Stimulated activated CD8-positive, alpha-beta memory T cell treated with anti-CD3 and anti-CD28 coated beads, Interleukin-7, amount 100 ng/mL, for 4 hours (primary cell): ENCODE data around the gene ABTB2.
"Not testable (repeated sequence)": the region's sequence is repeated elsewhere in the genome, so short reads cannot be mapped to it uniquely, and the experiment has no call there.

Experiments
- DNase-seq, 2 donors: peaks; one replicate each; pipeline ENCODE4 v3.0.0-alpha.2; 2020; ENCODE audit warnings: low read depth in 2 of 2

ABTB2 gene

DNA sequence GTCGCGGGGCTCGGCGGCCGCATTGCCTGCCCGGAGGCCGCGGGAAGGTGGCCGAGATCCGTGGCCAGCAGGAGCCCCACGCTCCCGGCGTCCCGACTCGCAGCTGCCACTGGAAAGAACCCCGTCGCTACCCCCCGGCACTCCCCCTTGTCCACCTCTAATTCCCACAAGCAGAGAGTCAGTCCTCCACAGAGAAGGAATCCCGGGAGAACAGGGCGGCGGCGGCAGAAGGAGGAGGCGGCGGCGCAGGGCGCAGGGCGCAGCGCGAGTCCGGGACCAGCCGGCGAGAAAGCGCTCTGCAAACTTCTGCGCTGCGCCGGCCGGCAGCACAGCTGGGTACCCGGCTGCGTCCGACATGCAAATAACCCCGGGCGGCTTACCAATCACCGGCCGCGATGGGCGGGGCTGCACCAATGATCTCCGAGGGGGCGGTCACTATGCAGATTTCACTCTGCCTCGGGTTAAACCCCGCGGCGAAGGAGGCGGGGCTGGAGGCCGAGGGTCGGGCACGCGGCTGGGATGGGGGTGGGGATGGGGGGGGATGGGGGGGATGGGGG lies at the start of gene ABTB2:
Gene ABTB2 (minus strand): TSS at position 310 of the 557 bp plus-strand sequence.
- DNase-seq = peak; percentile 96 to 97

DNA sequence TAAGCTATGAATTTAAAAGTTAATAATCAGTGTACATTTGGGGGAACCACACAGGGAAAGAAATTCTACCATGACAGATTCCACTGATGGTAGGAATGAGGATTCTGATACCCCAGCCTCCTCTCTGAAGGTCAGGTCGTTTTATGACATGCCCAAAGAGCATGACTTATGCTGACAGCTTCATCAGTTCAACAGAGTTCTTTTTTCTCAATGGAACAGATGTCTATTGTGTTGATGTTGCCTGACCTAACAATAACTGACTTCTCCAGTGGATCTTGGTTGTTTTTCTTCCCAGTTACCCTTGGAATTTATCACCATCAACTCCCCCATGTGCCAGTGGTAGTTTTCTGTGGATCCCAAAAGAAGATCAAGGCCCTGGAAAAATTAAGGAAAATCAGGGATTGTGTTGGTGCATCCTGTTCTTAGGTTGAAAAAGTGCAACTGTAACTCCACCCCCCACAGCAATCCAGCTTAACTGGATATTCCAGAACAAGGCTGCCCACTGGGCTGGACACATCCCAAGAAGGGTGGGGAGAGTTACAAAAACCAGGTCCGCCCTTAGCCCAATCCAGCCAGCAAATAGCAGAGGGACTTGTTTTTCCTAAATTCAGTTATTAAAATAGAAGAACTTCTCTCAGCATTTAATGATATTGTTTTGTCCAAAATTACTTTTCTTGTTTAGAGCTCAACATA lies 49.5 kb upstream of the ABTB2 start:
- DNase-seq = no peak

DNA sequence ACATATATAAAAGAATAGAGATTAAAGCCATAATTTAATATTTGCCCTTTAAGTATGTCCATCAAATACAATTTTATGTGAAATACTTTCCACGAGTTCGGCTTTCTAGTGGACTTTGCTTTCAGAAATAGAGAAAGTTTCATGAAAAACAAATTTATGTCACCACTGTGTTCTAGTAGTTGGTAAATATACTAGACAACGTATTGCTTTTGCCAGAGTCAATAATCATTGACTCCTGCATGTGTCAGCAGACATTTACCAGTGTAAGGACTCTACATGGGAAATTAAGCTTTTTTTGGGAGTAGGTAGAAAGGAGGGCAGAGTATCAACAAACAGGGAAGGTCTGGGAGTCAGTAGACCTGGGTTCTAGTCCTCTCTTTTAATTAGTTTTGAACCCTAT lies 48.6 kb upstream of the ABTB2 start:
- no peak for DNase-seq

DNA sequence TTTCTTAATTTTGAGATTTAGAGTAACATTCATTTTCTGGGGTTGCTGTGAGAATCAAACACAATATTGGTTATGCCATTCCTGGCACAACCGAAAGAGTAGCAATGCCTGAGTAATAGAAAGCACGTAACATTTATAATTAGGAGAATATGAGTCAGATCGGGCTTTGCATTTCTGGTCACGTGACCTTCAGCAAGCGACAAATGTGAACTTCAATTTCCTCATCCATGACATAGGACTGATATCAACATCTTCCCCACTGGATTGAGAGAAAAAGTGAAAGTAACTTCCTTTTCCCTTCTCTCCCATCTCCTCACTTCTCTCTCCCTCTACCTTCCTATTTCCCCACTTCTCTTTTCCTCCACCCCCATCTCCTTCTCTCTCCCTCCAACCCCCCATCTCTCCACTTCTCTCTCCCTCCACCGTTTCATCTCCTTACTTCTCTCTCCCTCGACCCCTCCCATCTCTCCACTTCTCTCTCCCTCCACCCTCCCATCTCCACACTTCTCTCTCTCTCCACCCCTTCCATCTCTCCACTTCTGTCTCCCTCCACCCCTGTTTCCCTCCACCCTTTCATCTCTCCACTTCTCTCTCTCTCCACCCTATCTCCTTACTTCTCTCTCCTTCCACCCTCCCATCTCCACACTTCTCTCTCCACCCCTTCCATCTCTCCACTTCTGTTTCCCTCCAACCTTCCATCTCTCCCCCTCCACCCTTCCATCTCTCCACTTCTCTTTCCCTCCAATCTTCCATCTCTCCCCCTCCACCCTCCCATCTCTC lies 47.5 kb upstream of the ABTB2 start:
- no peak for DNase-seq

DNA sequence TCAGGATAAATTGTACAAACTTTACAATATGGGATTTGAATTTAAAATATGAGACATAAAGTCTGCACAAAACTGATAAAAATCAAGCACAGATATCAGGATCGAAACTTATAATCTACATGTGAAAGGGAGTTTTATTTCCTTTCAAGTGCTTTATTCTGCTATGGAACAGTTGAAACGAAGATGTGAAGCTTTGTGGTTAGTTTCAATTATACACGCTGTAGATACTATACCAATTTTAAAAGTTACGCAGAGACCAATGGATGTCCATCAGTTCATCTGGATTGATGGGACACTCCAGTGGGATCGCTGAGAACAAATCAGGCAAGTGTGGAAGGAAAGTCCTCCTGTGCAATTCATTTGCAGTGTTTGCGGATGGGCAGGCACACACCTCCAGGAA lies 46.5 kb upstream of the ABTB2 start:
- no peak for DNase-seq

DNA sequence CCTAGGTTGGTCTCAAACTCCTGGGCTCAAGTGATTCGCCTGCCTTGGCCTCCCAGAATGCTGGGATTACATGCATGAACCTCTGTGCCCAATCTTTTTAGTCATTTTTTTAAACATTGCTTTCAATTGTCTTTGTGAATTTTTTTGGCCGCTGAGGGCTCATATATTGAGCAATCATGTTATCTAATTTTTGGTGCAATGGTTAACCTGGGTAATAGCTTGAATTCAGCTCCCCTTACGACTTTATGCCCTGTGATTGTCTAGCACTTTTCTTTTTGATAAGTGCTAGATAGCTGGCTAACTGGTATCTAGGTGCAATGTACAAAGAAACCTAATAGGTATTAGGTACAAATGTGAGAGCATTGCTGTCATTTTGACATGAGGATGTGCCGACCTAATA lies 45.6 kb upstream of the ABTB2 start:
- no peak for DNase-seq

DNA sequence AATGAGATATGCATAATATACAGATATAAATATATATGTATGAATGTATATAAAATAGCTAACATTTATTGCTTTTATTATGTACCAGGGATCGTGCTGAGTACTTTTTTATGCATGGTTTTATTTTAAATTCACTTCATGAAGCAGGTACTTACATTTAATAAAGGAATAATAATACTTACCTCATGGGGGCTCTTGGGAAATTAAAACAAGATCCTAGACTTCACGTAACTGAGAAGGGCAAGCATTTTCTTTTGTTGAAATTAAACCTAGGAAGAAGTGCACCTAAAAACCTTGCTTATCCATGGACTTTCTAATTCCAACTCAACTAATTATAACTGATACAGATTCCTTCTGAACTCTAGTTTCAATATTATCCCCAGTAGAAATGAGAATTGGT lies 40.0 kb upstream of the ABTB2 start:
- DNase-seq = no peak

DNA sequence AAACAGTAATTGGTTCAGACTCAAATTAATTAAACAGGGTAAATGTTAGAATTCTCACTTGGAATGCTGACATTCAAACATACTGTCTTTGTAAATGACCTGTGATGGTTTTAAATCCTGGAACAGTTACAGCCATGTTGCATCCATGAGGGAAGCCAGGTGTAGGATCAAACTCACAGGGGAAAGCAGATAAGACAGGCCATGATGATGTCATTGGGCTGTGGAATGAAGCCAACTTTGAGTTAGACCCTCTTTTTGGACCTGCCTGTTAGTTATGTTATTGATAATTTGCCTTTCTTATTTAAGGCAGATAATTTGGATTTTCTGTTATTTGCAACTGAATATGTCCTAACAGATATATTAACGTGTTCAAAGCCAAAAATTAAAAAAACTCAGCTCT lies 39.3 kb upstream of the ABTB2 start:
- no peak for DNase-seq

DNA sequence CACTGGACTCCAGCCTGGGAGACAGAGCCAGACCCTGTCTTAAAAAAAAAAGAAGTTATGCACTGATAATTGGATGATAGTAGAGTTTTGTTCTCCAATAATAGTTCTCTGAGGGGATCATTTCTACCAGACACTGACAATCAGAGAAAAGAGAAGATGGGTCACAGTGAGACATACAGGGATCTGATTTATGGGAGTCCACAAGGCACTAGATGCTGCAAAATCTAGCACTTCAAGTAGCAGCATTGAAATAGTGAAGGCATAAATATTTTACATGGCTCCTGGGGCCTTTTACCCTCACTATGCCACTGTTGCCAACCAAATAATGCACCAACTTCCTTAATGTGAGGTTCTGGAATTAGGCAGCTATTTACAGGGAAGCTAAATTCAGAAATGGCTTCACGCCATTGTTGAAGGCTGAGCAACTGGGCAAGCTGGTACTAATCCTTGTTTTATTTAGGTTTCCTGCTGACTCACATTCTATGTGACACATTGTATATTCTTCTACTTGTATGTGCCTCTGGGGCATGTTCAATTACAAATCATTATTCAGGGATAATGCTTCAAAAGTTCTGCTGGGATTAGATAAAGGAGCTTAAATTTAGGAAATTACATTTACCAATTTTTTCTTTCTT lies 38.2 kb upstream of the ABTB2 start:
- no peak for DNase-seq

DNA sequence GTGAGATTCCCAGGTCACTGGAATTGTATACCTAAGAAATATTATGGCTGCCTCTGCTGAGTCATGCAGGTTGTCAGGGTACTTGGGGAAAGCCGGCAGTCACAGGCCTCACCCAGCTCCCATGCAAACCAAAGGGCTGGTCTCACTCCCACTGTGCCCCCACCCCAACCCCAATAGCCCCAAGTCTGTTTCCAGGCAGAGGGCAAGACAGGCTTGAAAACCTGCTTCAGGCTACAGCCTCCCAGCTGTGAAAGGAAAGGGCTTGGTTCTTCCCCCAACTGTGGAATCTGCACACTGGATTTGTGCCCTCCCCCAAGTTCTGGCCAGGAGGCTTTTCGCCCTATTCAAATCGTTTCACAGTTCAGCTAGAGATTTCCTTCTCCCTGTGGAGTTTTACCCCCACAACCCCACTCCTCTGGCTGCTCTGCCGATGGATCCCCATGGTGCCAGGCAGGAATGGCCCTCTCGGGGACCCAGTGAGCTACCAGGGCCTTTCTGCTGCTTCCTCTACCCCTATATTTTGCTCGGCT lies 37.0 kb upstream of the ABTB2 start:
- DNase-seq = no peak

DNA sequence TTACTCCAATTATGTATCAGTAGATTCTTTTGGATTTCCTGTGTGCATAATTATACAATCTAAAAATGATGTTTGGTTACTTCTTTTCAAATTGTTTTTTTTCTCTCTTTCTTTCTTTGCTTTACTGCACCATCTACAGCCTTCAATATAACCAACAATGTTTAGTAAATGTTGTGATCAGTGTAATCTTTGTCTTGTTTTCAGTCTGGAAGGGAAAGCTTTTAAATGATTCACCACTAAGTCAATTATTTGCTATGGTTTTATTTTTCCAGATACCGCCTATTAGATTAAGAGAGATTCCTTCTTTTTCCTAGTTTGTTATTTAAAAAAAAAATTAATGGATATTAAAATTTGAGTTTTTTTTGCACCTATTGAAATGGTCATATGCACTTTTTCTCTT lies 29.8 kb upstream of the ABTB2 start:
- DNase-seq = no peak

DNA sequence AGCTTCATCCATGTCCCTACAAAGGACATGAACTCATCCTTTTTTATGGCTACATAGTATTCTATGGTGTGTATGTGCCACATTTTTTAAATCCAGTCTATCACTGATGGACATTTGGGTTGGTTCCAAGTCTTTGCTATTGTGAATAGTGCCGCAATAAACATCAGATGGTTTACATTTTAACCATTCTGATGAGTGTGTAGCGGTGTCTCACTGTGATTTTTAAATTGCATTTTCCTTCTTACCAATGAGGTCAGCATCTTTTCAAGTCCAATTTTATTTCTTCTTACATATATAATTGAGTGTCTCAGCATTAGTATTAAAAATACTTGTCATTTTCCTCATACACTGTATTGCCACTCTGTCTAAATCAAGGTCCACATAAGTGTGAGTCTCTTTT lies 28.5 kb upstream of the ABTB2 start:
- DNase-seq = not testable (repeated sequence)

DNA sequence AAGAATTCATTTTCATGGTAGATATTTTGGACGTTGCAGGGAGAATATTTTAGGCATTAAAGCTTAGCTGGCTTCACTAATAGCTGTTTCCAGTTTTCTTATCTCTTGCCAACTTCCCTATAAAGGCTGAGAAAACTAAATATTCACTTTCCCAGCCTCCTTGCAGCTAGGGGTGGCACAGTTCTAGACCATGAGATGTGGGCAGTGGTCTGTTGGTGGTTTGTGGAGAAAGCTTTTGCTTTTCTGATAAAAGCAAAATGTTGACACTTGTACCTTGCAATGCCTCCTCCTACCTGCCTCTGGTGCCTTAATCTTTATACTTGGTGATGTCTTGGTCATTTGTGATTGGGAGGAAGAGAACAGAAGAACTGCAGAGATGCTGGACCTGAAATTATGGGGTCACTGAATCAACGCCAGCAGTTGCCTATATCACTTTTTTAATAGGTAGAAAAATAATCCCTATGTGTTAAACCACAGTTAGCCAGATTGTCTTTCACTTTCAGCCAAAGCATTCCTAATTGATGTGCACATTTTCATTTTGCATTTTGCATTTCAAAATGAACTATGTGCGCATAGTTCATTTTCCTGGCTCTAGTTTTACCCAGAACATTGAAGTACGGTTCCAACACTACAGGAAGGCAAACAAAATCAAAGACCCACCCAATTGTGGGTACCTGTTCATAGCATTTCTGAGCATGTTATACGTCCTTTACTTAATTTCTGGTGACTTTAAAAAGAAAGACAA lies 24.9 kb upstream of the ABTB2 start:
- no peak for DNase-seq

DNA sequence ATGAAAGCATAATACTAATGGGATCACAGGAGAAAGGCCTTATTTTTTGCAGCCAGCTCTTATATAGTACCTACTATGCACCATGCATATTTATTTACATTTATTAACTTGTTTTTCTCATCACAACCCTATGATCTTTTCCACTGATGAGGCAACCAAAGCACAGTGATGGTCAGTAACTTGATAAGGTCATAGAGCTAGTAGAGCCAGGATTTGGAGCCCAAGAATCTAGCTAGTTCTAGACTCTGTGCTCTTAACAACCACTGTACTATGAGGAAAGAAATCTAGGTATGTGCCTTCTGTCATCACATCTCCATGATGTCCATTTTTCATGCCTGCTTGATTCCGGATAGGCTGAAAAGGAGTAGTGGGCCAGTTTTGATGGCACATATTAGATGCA lies 24.0 kb upstream of the ABTB2 start:
- no peak for DNase-seq

DNA sequence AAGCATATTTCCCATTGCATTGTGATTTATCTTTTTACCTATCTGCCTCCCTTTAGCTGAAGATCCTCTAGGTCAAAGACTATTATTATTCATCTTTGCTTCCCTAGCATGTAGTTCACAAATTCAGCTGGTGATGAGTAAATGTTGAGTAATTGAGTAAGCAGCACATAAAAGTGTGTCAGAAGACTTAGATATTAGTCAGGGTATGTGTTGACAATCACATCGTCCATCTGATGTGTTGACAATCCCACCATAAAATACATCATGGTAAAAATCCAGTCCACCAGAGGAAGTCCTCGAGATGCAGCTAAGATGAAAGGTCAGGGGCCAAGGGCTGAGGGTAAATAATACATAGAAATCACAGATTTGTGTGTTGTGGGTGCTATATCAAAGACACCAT lies 22.9 kb upstream of the ABTB2 start:
- no peak for DNase-seq

DNA sequence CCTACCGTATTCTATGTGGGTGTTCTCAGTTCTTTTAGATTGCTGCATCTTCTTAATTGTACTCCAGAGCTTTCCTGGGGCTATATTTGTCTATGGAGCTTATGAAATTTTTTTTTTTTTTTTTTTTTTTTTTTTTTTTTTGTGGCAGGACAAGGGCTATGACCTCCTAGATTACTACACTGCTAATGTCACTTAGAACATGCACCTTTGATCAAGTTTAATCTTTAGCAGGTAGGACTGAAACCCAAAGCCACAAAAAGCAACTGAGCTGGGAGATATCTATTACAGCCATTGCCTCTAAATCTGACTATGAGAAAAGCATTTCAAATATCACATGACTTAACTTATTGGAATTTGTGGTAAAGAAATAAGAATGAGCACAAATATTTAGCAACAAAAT lies 21.7 kb upstream of the ABTB2 start:
- no peak for DNase-seq

DNA sequence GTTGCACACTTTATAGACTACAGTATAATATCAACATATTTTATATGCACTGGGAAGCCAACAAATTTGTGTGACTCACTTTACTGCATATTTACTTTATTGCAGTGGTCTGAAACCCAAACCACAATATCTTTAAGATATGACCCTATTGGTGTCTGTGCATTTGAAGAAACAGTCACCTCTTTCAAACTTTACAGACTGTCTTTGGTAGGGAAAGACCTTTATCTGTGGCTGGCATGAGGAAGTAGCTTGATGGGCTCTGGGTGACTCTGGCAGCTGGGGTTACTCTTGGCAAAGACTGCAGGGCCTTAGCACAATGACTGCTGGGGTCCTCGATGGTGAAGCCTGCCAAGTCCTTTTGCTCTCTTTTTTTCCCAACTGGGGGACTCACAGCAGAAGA lies 21.3 kb upstream of the ABTB2 start:
- no peak for DNase-seq

DNA sequence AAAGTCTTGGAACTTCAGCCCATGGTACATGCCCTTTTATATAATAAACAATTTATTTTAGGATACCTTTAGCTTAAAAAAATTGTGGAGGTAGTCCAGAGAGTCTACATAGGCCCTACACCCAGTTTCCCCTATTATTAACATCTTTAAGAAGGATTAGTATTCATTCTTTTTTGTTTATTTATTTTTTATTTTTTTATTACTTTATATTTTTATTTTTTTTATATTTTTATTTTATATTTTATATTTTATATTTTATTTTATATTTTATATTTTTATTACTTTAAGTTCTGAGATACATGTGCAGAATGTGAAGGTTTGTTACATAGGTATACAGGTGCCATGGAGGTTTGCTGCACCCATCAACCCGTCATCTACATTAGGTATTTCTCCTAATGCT lies 15.9 kb upstream of the ABTB2 start:
- no peak for DNase-seq

DNA sequence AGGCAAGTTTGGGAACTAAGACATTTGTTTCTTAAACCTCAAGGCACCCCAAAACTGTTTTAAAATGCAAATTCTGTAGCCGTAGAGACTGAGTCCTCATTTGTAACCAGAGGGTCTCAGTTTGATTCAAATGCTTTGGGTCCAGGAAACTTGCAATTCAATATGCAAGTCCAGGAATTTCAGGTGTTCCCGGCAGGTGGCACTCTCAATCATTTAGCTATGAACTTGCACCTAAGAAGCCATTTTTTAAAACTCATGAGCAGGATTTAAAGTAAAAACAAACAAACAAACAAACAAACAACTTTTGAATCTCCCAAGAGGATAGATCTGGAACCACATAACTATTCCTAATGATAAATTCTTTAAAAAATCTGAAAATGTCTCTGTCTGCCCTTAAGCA lies 8.7 kb upstream of the ABTB2 start:
- DNase-seq = no peak

DNA sequence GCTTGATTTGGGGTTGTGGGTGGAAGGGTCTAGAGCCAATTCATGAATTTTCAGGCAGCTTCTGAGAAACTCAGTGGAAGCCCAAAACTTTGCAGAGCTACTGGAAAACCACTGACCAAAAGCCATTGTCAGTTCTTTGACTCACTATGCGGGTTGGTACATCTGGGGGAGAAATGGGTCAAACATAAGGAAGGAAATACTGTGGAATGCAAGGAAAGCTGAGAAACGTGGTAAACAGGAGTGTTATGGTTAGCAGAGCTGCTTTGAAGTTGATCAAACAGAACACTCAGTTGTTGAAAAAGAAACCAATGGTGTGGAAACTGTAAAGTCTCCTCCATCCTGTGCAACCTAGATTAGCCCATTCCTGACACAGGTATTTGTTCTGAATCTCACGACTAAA lies 6.3 kb upstream of the ABTB2 start:
- DNase-seq = no peak

DNA sequence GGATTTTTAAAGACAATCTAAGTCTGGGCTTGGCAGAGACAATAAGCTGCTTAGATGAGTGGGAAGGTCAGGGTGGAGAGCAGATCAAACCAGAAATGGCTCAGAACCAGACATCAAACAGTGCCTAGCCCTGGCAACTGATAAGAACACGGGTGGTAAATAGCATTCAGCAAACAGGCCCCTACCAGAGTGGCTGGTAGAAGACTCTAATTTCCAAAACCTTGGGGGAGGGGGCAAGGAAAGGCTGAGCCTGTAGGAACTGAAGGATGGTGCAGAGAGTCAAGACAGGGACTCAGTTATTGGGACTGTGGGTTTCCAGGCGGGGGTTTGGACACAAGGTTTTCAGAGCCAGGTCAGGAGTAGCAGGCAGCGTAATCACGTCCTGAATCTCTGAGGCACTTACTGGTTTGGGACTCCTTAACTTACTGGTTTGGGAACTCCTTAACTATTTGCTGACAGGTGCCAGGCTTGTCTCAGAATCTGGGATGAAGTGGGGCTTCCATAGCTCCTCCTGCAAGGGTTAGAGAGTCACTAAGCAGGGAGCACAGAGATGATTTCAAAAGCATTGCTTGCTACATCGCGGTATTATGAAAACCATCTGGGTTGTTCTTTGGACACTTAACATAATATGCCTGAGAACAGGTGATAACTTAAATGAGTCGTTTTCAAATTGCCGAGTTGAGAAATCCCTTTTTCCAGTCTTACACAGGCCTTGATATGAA lies 5.7 kb upstream of the ABTB2 start:
- DNase-seq = no peak
